PC-9 (cell line): ENCODE data around the gene RNF180. TPM values are rescaled to one million over a fixed set of nuclear protein-coding genes. Genes with fewer than 3 reads are reported as not detected.

Source experiments
- Bru-seq: library from RNA; stranded (reverse); fragments of 400-500 nt; gene quantifications from one replicate; lab custom pipeline; 2021; lab: Mats Ljungman, UMichigan
- BruChase-seq, 2 experiments: library from RNA; stranded (reverse); fragments of 400-500 nt; gene quantifications; one replicate each; lab custom pipeline; 2021; lab: Mats Ljungman, UMichigan
- BruUV-seq: library from RNA; stranded (reverse); fragments of 400-500 nt; replicated peaks from 2 replicates; lab custom pipeline; 2021; lab: Mats Ljungman, UMichigan
- CTCF ChIA-PET: fragments of 300-600 bp; sonication (Branson Sonifier 250); formaldehyde crosslinking; loops from one replicate; lab custom pipeline; 2022; ENCODE audit warnings: antibody characterized with exemption; lab: Charles Lee
- POLR2A ChIA-PET: fragments of 300-600 bp; sonication (Branson Sonifier 250); formaldehyde crosslinking; loops from one replicate; lab custom pipeline; 2022; ENCODE audit warnings: antibody characterized with exemption; ENCODE audit not compliant: unreplicated experiment; lab: Charles Lee
- DNase-seq, 2 experiments: peaks; one replicate each; pipeline versions ENCODE4 v3.0.0 to v3.0.0-alpha.2; 2015 to 2022; ENCODE audit warnings: mixed read lengths in 1 of 2
- H2AFZ ChIP-seq: fragments of 200-600 bp; sonication (generic); 2 replicates; pipeline ENCODE4 v1.8.1; 2017; ENCODE audit warnings: antibody characterized with exemption
- H3F3A ChIP-seq: fragments of 200-600 bp; sonication (generic); 2 replicates; pipeline ENCODE4 v1.8.1; 2017; ENCODE audit warnings: antibody characterized with exemption, mild to moderate bottlenecking, low read depth; ENCODE audit not compliant: insufficient read depth
- H3K27ac ChIP-seq: fragments of 200-600 bp; sonication (generic); 2 replicates; pipeline ENCODE4 v1.6.1; 2016; ENCODE audit warnings: mixed run types
- H3K27me3 ChIP-seq: fragments of 200-600 bp; sonication (generic); 2 replicates; pipeline ENCODE4 v1.6.1; 2016; ENCODE audit warnings: low read depth, mixed run types; ENCODE audit not compliant: insufficient read depth
- H3K36me3 ChIP-seq: fragments of 200-600 bp; sonication (generic); 2 replicates; pipeline ENCODE4 v1.6.1; 2016; ENCODE audit warnings: low read depth, mixed run types
- H3K4me1 ChIP-seq: fragments of 200-600 bp; sonication (generic); replicated peaks from 2 replicates; pipeline ENCODE4 v1.6.1; 2016; ENCODE audit warnings: mixed run types; ENCODE audit not compliant: insufficient read depth
- H3K4me2 ChIP-seq: fragments of 200-600 bp; sonication (generic); 2 replicates; pipeline ENCODE4 v1.6.1; 2017; ENCODE audit warnings: mixed run types
- H3K4me3 ChIP-seq: fragments of 200-600 bp; sonication (generic); 2 replicates; pipeline ENCODE4 v1.6.1; 2016; ENCODE audit warnings: mixed run types
- H3K79me2 ChIP-seq: fragments of 200-600 bp; sonication (generic); 2 replicates; pipeline ENCODE4 v1.6.1; 2017; ENCODE audit warnings: low read depth, mixed run types
- H3K9me2 ChIP-seq: fragments of 200-600 bp; sonication (generic); 2 replicates; pipeline ENCODE4 v1.8.1; 2017; ENCODE audit warnings: mild to moderate bottlenecking; ENCODE audit not compliant: insufficient read depth
- H3K9me3 ChIP-seq: fragments of 200-600 bp; sonication (generic); 2 replicates; pipeline ENCODE4 v1.8.1; 2016; ENCODE audit warnings: low read depth; ENCODE audit not compliant: insufficient read depth
- H4K20me1 ChIP-seq: fragments of 200-600 bp; sonication (generic); 2 replicates; pipeline ENCODE4 v1.8.1; 2017; ENCODE audit not compliant: insufficient read depth
- CTCF ChIP-seq: fragments of 200-600 bp; sonication (generic); conservative IDR thresholded peaks from 2 replicates; pipeline ENCODE4 v1.6.1; 2017; ENCODE audit warnings: mixed run types, antibody characterized with exemption, mild to moderate bottlenecking, moderate library complexity
- EZH2 ChIP-seq: fragments of 200-600 bp; sonication (generic); IDR thresholded peaks from 2 replicates; pipeline ENCODE4 v1.8.0; 2017; ENCODE audit warnings: antibody characterized with exemption, low read depth
- intact Hi-C: fragments of 100-400 bp; cut with micrococcal nuclease; formaldehyde crosslinking; loops from one replicate; pipeline ENCODE4 v1.10.0; 2022; ENCODE audit not compliant: unreplicated experiment
- long read RNA-seq: library from polyadenylated mRNA; stranded (forward); transcript quantifications from one replicate; pipeline ENCODE4 v2.0.0, GENCODE V29; 2022
- total RNA-seq: library from RNA; stranded (reverse); gene quantifications from 2 replicates; pipeline ENCODE4 v1.2.3, GENCODE V29; 2021

RNF180 gene
- total RNA-seq (not detected in 2 replicates), Bru-seq, nascent RNA (percentile 7 among the genes with signal in this experiment), BruChase-seq, experiment 1, labeled RNA remaining after a 2-hour chase (percentile 3 among the genes with signal in this experiment), BruChase-seq, experiment 2, labeled RNA remaining after a 6-hour chase (percentile 7 among the genes with signal in this experiment)
- long read RNA-seq: 0 reads

- CTCF ChIA-PET: no interaction called here
- no peaks in the 10 kb centered on the region for H3K36me3 ChIP-seq
- H3K4me3 ChIP-seq: peak within 1 kb of the TSS; percentile 32; the same call in 1 of the 2 replicates
- BruUV-seq: no TSS peak
- H4K20me1 ChIP-seq: no peaks in the 10 kb centered on the region
- DNase-seq: no peak
- H3K4me1 ChIP-seq: no peaks in the 10 kb centered on the region
- intact Hi-C loops: no loop called here
- no peaks in the 10 kb centered on the region for H3K27me3 ChIP-seq
- POLR2A ChIA-PET: no interaction called here
- peak within 1 kb of the TSS; percentile 50; the same call in 1 of the 2 replicates for H2AFZ ChIP-seq
- H3K9me2 ChIP-seq: no peaks in the 10 kb centered on the region
- no peaks in the 10 kb centered on the region for H3F3A ChIP-seq
- H3K4me2 ChIP-seq: peak within 1 kb of the TSS; percentile 53
- no peak for TF ChIP-seq EZH2
- TF ChIP-seq CTCF: no peak
- no peaks in the 10 kb centered on the region for H3K79me2 ChIP-seq
- no peak within 1 kb of the TSS for H3K27ac ChIP-seq
- H3K9me3 ChIP-seq: no peaks in the 10 kb centered on the region
These were observed at the start of gene RNF180 for GRCh38 chr5:64165500-64166200. RNF180 (plus strand) TSS chr5:64165843; CDS start chr5:64200808, 34,965 bp downstream.

GRCh38 chr5:64125521-64125920, 40.1 kb upstream of the RNF180 start:
- no peak overlapping the region for H3K27ac ChIP-seq
- POLR2A ChIA-PET: no interaction called here
- no peak overlapping the region for H3K4me3 ChIP-seq
- no peak overlapping the region for H2AFZ ChIP-seq
- no peaks in the 10 kb centered on the region for H3K27me3 ChIP-seq
- no peaks in the 10 kb centered on the region for H3K79me2 ChIP-seq
- intact Hi-C loops: no loop called here
- 0 out of 2 replicates have a peak, but pooled peaks cover 2% of the 10 kb centered on the region for H3K9me3 ChIP-seq
- no peaks in the 10 kb centered on the region for H3K9me2 ChIP-seq
- H3F3A ChIP-seq: no peaks in the 10 kb centered on the region
- H3K4me1 ChIP-seq: no peaks in the 10 kb centered on the region
- H4K20me1 ChIP-seq: no peaks in the 10 kb centered on the region
- H3K36me3 ChIP-seq: no peaks in the 10 kb centered on the region
- no peak overlapping the region for H3K4me2 ChIP-seq
- DNase-seq: no peak
- TF ChIP-seq CTCF (no peak), EZH2 (no peak)
- no TSS peak for BruUV-seq
- CTCF ChIA-PET: no interaction called here

GRCh38 chr5:64126202-64126741, 39.4 kb upstream of the RNF180 start:
- Histone ChIP-seq H3K27me3 (no peaks in the 10 kb centered on the region), H3K4me2 (no peak overlapping the region), H3K9me2 (no peaks in the 10 kb centered on the region), H3K4me3 (no peak overlapping the region), H3K36me3 (no peaks in the 10 kb centered on the region), H3K79me2 (no peaks in the 10 kb centered on the region), H3F3A (no peaks in the 10 kb centered on the region), H3K27ac (no peak overlapping the region), H3K9me3 (0 out of 2 replicates have a peak, but pooled peaks cover 2% of the 10 kb centered on the region), H4K20me1 (no peaks in the 10 kb centered on the region), H3K4me1 (no peaks in the 10 kb centered on the region), H2AFZ (no peak overlapping the region)
- DNase-seq: no peak
- POLR2A ChIA-PET: no interaction called here
- TF ChIP-seq CTCF (no peak), EZH2 (no peak)
- intact Hi-C loops: no loop called here
- CTCF ChIA-PET: no interaction called here
- BruUV-seq: no TSS peak
